Spleen (tissue), 11 donors: ENCODE measurements around the gene KRT20. TPM values are rescaled to one million over a fixed set of nuclear protein-coding genes. Genes with fewer than 3 reads are reported as not detected.

Source experiments
- DNase-seq: peaks from one replicate; pipeline ENCODE4 v3.0.0-alpha.2; 2020
- H3K27ac ChIP-seq, 8 donors: fragments of 200-600 bp; sonication (generic) in 7 of 8; 1 replicate in 4 of 8; 2 replicates in 4 of 8; pipeline versions ENCODE4 v1.5.0 to v1.8.0; 2016 to 2021; ENCODE audit warnings: inconsistent platforms in 4 of 8, mild to moderate bottlenecking in 4 of 8, moderate library complexity in 1 of 8
- H3K27me3 ChIP-seq, 7 donors: fragments of 200-600 bp; sonication (generic) in 6 of 7; replicated peaks in 1 of 7; 1 replicate in 4 of 7; 2 replicates in 3 of 7; pipeline versions ENCODE4 v1.5.0 to v1.8.0; 2016 to 2021; ENCODE audit warnings: inconsistent platforms in 3 of 7, mild to moderate bottlenecking in 1 of 7
- H3K36me3 ChIP-seq, 6 donors: fragments of 200-600 bp; sonication (generic) in 5 of 6; 1 replicate in 4 of 6; 2 replicates in 2 of 6; pipeline versions ENCODE4 v1.5.0 to v1.8.0; 2016 to 2021; ENCODE audit warnings: inconsistent platforms in 2 of 6
- H3K4me1 ChIP-seq, 6 donors: fragments of 200-600 bp; sonication (generic) in 5 of 6; 1 replicate in 3 of 6; 2 replicates in 3 of 6; pipeline versions ENCODE4 v1.5.0 to v1.8.0; 2016 to 2021; ENCODE audit warnings: inconsistent platforms in 3 of 6
- H3K4me3 ChIP-seq, 8 donors: fragments of 200-600 bp; sonication (generic) in 7 of 8; 1 replicate in 4 of 8; 2 replicates in 4 of 8; pipeline versions ENCODE4 v1.5.0 to v1.8.0; 2016 to 2021; ENCODE audit warnings: inconsistent platforms in 4 of 8, mild to moderate bottlenecking in 4 of 8, moderate library complexity in 2 of 8
- H3K9me3 ChIP-seq, 8 donors: fragments of 200-600 bp; sonication (generic) in 7 of 8; 1 replicate in 4 of 8; 2 replicates in 4 of 8; pipeline versions ENCODE4 v1.5.0 to v1.8.0; 2016 to 2021; ENCODE audit warnings: inconsistent platforms in 4 of 8
- CTCF ChIP-seq, 11 experiments: fragments of 200-600 bp in 7 of 11; fragments of 450-650 bp in 4 of 11; sonication (generic) in 4 of 11; IDR thresholded peaks in 8 of 11; conservative IDR thresholded peaks in 3 of 11; 1 replicate in 7 of 11; 2 replicates in 4 of 11; pipeline versions ENCODE4 v1.4.0 to v1.8.0; 2016 to 2021; ENCODE audit warnings: antibody characterized with exemption in 11 of 11, inconsistent platforms in 4 of 11, mild to moderate bottlenecking in 1 of 11
- POLR2A ChIP-seq, 3 donors: fragments of 450-650 bp; IDR thresholded peaks; one replicate each; pipeline ENCODE4 v1.5.1; 2017; ENCODE audit warnings: antibody characterized with exemption in 3 of 3, mild to moderate bottlenecking in 1 of 3
- POLR2AphosphoS5 ChIP-seq, 3 donors: sonication (generic); formaldehyde crosslinking; IDR thresholded peaks; one replicate each; pipeline ENCODE4 v1.5.1; 2017; ENCODE audit warnings: antibody characterized with exemption in 3 of 3
- WGBS, 5 donors: extraction: QIAGEN DNeasy Blood & Tissue Kit in 3 of 5; methylation state at CpG; one replicate each; pipeline versions ENCODE4 v1.1.5 to v1.1.7; 2013 to 2018; 5-methylcytosine and 5-hydroxymethylcytosine counted together
- intact Hi-C: fragments of 100-400 bp; cut with DNase I; formaldehyde crosslinking; loops from one replicate; pipeline ENCODE4 v1.15.0; 2023; ENCODE audit warnings: low total_unique reads
- polyA plus RNA-seq, 3 donors: library from polyadenylated mRNA; stranded (reverse); fragments of 200-250 nt; gene quantifications; one replicate each; pipeline ENCODE4 v1.2.1, GENCODE V29; 2013
- total RNA-seq, 7 donors: library from RNA; depleted of rRNA in 3 of 7; stranded (reverse); fragments of >200 nt in 3 of 7; fragmentation: NEBNext Ultra II Directional in 4 of 7; extraction: Animal tissue kit (Norgen Biotek cat#: 25700) in 4 of 7; gene quantifications; one replicate each; pipeline versions ENCODE4 v1.1.0 to v1.2.1, GENCODE V29; 2016 to 2021
- donor health status: healthy with polysubstance abuse.
- donor health status: DM: no; HTN: no; CAD: no; lungs with moderate emphysema.
- donor health status: DM: no; HTN: no; CAD: no.
- donor health status: Bipolar disorder and iron deficiency.
- donor health status: healthy.
- donor health status: DM: no; HTN: no; CAD: no.
- donor health status: DM: yes; HTN: yes; CAD: no.

Gene KRT20
- total and polyA plus RNA-seq, 10 donors = 0.07 to 0.45 TPM; not detected in 8

- Histone ChIP-seq H3K27me3 (no peaks in the 10 kb centered on the region), H3K36me3 (no peaks in the 10 kb centered on the region), H3K9me3 (no peaks in the 10 kb centered on the region), H3K4me1 (no peaks in the 10 kb centered on the region), H3K4me3 (no peak overlapping the region), H3K27ac (no peak overlapping the region)
- WGBS, 5 donors = 76 to 87% (median 83%) methylated on average over 9 of the region's 9 CpGs
- no peak for TF ChIP-seq CTCF (IDR thresholded peaks at IDR 0.05 in 8 of 11, conservative IDR thresholded peaks at IDR 0.05 in 3 of 11)
- TF ChIP-seq POLR2AphosphoS5 (IDR thresholded peaks at IDR 0.05) = no peak
- no peak for TF ChIP-seq POLR2A (IDR thresholded peaks at IDR 0.05)
- DNase-seq = no peak
- intact Hi-C loops = no loop called here
Measured at GRCh38 chr17:40878044-40878443, 7.0 kb downstream of the KRT20 start.

DNA sequence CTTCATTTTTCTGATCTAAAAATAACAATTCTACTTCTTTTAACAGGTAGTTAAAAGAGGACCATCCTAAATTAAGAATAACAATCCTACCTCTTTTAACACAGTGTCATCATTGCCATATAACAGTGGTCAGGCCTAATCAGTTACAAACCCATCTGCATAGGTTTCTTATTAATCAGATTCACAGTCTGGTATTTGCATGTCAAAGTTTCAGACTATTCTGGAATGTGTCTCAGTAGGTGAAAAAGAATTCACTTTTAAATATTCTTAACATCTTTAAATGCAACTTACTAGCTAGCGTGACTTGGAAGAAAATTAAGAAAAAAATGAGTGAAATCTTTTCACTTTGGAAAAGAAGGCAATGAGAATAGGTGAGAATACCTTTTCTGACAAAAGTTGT is 11.2 kb downstream of the KRT20 start:
- H3K36me3 ChIP-seq = no peaks in the 10 kb centered on the region
- DNase-seq = no peak
- H3K4me1 ChIP-seq = no peaks in the 10 kb centered on the region
- intact Hi-C loops = no loop called here
- TF ChIP-seq POLR2AphosphoS5 (IDR thresholded peaks at IDR 0.05) (no peak), POLR2A (IDR thresholded peaks at IDR 0.05) (no peak), CTCF (IDR thresholded peaks at IDR 0.05 in 8 of 11, conservative IDR thresholded peaks at IDR 0.05 in 3 of 11) (no peak)
- no peak overlapping the region for H3K27ac ChIP-seq
- WGBS, 5 donors = 70 to 95% (median 92%) methylated on average over 1 of the region's 1 CpG
- H3K4me3 ChIP-seq = no peak overlapping the region
- H3K27me3 ChIP-seq = peaks cover 0 to 6% (median 0%) of the 10 kb centered on the region in 7 donors
- no peaks in the 10 kb centered on the region for H3K9me3 ChIP-seq

DNA sequence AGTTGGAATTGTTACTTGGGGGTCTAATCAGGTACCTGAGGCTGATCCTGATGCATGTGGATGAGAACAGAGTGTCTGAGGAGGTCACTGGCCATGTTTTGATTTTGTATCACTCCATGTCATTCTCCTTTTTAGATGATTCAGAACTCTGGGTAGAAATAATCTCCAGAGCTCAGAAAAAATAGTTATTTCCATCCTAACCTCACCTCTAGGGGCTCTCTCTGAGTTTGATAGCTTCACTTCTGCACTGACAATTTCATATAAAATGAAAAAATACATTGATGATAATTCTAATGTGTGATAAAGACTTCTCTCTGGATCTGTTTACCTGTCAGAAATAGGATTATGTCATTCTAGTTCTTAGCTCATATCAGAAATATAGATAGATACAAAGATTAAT is 11.8 kb downstream of the KRT20 start:
- Histone ChIP-seq H3K27ac (no peak overlapping the region), H3K4me3 (no peak overlapping the region), H3K4me1 (no peaks in the 10 kb centered on the region), H3K36me3 (no peaks in the 10 kb centered on the region), H3K9me3 (no peaks in the 10 kb centered on the region), H3K27me3 (peaks cover 0 to 6% (median 0%) of the 10 kb centered on the region in 7 donors)
- TF ChIP-seq POLR2AphosphoS5 (IDR thresholded peaks at IDR 0.05) (no peak), POLR2A (IDR thresholded peaks at IDR 0.05) (no peak), CTCF (IDR thresholded peaks at IDR 0.05 in 8 of 11, conservative IDR thresholded peaks at IDR 0.05 in 3 of 11) (no peak)
- intact Hi-C loops = no loop called here
- no peak for DNase-seq

DNA sequence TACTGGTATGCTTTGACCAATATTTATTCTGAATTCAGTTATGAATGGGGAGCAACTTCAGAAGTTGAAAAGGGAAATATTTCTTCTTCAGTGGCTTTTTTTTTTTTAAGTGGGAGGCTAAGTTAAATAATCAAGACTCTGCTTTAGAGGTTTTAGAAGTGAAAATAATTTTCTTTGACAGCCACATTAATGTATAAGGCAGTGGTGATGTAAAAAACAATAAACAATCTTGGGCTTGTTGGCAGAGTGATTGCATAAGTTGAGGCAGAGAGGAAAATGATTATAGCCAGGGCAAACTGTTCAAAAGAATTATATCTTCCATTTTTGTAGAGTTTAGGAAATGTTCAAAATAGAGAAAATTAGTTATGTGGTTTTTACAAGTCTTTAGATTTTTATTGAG is 12.6 kb downstream of the KRT20 start:
- no peak overlapping the region for H3K4me3 ChIP-seq
- no peak for TF ChIP-seq CTCF (IDR thresholded peaks at IDR 0.05 in 8 of 11, conservative IDR thresholded peaks at IDR 0.05 in 3 of 11)
- no peak for TF ChIP-seq POLR2A (IDR thresholded peaks at IDR 0.05)
- no peak for TF ChIP-seq POLR2AphosphoS5 (IDR thresholded peaks at IDR 0.05)
- H3K36me3 ChIP-seq = no peaks in the 10 kb centered on the region
- intact Hi-C loops = no loop called here
- DNase-seq = no peak
- no peak overlapping the region for H3K27ac ChIP-seq
- peaks cover 0 to 6% (median 0%) of the 10 kb centered on the region in 7 donors for H3K27me3 ChIP-seq
- H3K4me1 ChIP-seq = no peaks in the 10 kb centered on the region
- no peaks in the 10 kb centered on the region for H3K9me3 ChIP-seq
